ENCODE results near the gene PNRC1. TPM values are rescaled to one million over a fixed set of nuclear protein-coding genes. Genes with fewer than 3 reads are reported as not detected.
A peak's percentile ranks its signal among the peaks of the same experiment; 100 is the strongest.

The PNRC1 gene
- total RNA-seq, 1 experiment from 2014 or later: 45.1 TPM

DNA sequence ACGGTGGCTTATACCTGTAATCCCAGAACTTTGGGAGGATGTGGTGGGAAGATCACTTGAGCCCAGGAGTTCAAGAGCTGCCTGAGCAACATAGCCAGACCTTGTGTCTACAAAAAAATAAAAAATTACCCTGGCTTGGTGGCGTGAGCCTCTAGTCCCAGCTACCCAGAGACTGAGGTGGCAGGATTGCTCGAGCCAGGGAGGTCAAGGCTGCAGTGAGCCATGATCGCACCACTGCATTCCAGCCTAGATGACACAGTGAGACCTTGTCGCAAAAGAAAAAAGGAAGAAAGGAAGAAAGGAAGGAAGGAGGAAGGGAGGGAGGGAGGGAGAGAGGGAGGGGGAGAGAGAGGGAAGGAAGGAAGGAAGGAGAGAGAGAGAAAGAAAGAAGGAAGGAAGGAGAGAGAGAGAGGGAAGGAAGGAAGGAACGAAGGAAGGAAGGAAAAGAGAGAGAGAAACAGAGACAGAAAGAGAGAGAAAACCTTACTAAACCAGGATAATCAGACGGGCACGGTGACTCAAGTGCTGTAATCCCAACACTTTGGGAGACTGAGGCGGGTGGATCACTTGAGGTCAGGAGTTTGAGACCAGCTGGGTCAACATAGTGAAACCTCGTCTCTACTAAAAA is 10.9 kb upstream of the PNRC1 start:
- Histone ChIP-seq H3K27me3 (replicated peaks; ENCODE audit: control insufficient read depth, insufficient read depth, low read length) (no peaks in the 10 kb centered on the region), H3K4me1 (peaks cover 19% of the 10 kb centered on the region), H3K4me3 (ENCODE audit: low read depth, low read length) (no peak overlapping the region), H3K36me3 (ENCODE audit: control insufficient read depth, insufficient read depth, low read length) (no peaks in the 10 kb centered on the region; the same call in 1 of the 2 replicates), H3K9me3 (peaks cover 4% of the 10 kb centered on the region; the same call in 1 of the 2 replicates)
- ChIA-PET POLR2A (no interaction called here), CTCF (no interaction called here)
- intact Hi-C loops (cut with micrococcal nuclease; ENCODE audit: unreplicated experiment): no loop called here
- Mint-ChIP-seq H3K4me3 (ENCODE audit: unreplicated experiment) (no peak overlapping the region), H3K4me1 (ENCODE audit: low read depth, unreplicated experiment) (peaks cover 23% of the 10 kb centered on the region), H3K27ac (ENCODE audit: unreplicated experiment) (no peak overlapping the region), H3K36me3 (ENCODE audit: insufficient read depth, unreplicated experiment) (no peaks in the 10 kb centered on the region), H3K9me3 (ENCODE audit: unreplicated experiment) (peaks cover 12% of the 10 kb centered on the region), H3K27me3 (ENCODE audit: insufficient read depth, unreplicated experiment) (no peaks in the 10 kb centered on the region)
- no peak for TF ChIP-seq CTCF (IDR thresholded peaks at IDR 0.05; ENCODE audit: insufficient read depth in 1 of 2, low read depth in 1 of 2, low read length in 1 of 2, severe bottlenecking in 1 of 2, unreplicated experiment in 1 of 2)
- no TSS peak for BruUV-seq (replicated peaks)
- DNase-seq: no peak

DNA sequence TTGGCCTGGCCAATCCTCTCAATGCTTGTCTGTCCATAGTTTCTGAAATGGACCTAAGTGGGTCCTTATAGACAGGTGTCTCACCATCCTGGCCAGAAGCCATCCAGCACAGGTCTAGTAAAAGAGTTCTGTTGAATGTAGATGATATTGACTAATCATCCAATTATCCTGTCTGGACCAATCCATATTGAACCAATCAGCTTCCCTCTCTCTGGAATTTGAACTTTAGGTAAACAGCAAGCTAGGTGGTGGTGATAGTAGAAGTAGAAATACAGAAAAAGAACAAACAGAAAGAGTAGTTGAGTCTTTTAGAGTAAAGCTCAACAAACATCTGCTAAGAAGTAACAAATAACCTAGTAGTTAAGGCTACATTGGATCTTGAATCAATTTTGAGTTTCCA is 9.5 kb upstream of the PNRC1 start:
- H3K9me3 ChIP-seq: peaks cover 4% of the 10 kb centered on the region; the same call in 1 of the 2 replicates
- DNase-seq: peak in 1 of 2 experiments; percentile 43
- Mint-ChIP-seq H3K9me3 (ENCODE audit: unreplicated experiment) (peaks cover 12% of the 10 kb centered on the region), H3K36me3 (ENCODE audit: insufficient read depth, unreplicated experiment) (no peaks in the 10 kb centered on the region), H3K4me3 (ENCODE audit: unreplicated experiment) (no peak overlapping the region), H3K4me1 (ENCODE audit: low read depth, unreplicated experiment) (peaks cover 23% of the 10 kb centered on the region), H3K27me3 (ENCODE audit: insufficient read depth, unreplicated experiment) (no peaks in the 10 kb centered on the region), H3K27ac (ENCODE audit: unreplicated experiment) (peak overlapping the region; percentile 21)
- POLR2A ChIA-PET: interaction anchor here (1.1 kb wide), 1 partner anchor 9 kb away, joined by 9 read pairs; the partner anchor contains the start of gene PNRC1
- intact Hi-C loops (cut with micrococcal nuclease; ENCODE audit: unreplicated experiment): loop anchor here (1.0 kb wide), 1 partner anchor 9 kb away; the partner anchor contains the start of gene PNRC1
- H3K27me3 ChIP-seq (replicated peaks; ENCODE audit: control insufficient read depth, insufficient read depth, low read length): no peaks in the 10 kb centered on the region
- H3K4me1 ChIP-seq: peaks cover 19% of the 10 kb centered on the region
- BruUV-seq (replicated peaks): no TSS peak
- CTCF ChIA-PET: interaction anchor here (1.4 kb wide), 1 partner anchor 9 kb away, joined by 4 read pairs; the partner anchor contains the start of gene PNRC1
- H3K4me3 ChIP-seq (ENCODE audit: low read depth, low read length): no peak overlapping the region
- no peaks in the 10 kb centered on the region; the same call in 1 of the 2 replicates for H3K36me3 ChIP-seq (ENCODE audit: control insufficient read depth, insufficient read depth, low read length)
- TF ChIP-seq CTCF (IDR thresholded peaks at IDR 0.05; ENCODE audit: insufficient read depth in 1 of 2, low read depth in 1 of 2, low read length in 1 of 2, severe bottlenecking in 1 of 2, unreplicated experiment in 1 of 2): no peak

GRCh38 chr6:89073014-89073620 is 7.4 kb upstream of the PNRC1 start:
- H3K4me3 Mint-ChIP-seq (ENCODE audit: unreplicated experiment): no peak overlapping the region

More at GRCh38 chr6:89073014-89073620, 7.4 kb upstream of the PNRC1 start:
- Mint-ChIP-seq H3K9me3 (ENCODE audit: unreplicated experiment) (peaks cover 12% of the 10 kb centered on the region), H3K4me1 (ENCODE audit: low read depth, unreplicated experiment) (peaks cover 9% of the 10 kb centered on the region), H3K27me3 (ENCODE audit: insufficient read depth, unreplicated experiment) (no peaks in the 10 kb centered on the region), H3K27ac (ENCODE audit: unreplicated experiment) (no peak overlapping the region), H3K36me3 (ENCODE audit: insufficient read depth, unreplicated experiment) (no peaks in the 10 kb centered on the region)
- no peaks in the 10 kb centered on the region for H3K27me3 ChIP-seq (replicated peaks; ENCODE audit: control insufficient read depth, insufficient read depth, low read length)
- CTCF ChIA-PET: no interaction called here
- peaks cover 4% of the 10 kb centered on the region; the same call in 1 of the 2 replicates for H3K9me3 ChIP-seq
- POLR2A ChIA-PET: interaction anchor here (0.5 kb wide), 1 partner anchor 9 kb away, joined by 4 read pairs; no protein-coding TSS in a partner anchor
- BruUV-seq (replicated peaks): no TSS peak
- H3K4me3 ChIP-seq (ENCODE audit: low read depth, low read length): no peak overlapping the region
- peaks cover 12% of the 10 kb centered on the region for H3K4me1 ChIP-seq
- no peak for DNase-seq
- intact Hi-C loops (cut with micrococcal nuclease; ENCODE audit: unreplicated experiment): no loop called here
- no peak for TF ChIP-seq CTCF (IDR thresholded peaks at IDR 0.05; ENCODE audit: insufficient read depth in 1 of 2, low read depth in 1 of 2, low read length in 1 of 2, severe bottlenecking in 1 of 2, unreplicated experiment in 1 of 2)
- H3K36me3 ChIP-seq (ENCODE audit: control insufficient read depth, insufficient read depth, low read length): no peaks in the 10 kb centered on the region; the same call in 1 of the 2 replicates
